Smooth muscle cell (in vitro differentiated cells): ENCODE measurements around the gene MINDY4. TPM values are rescaled to one million over a fixed set of nuclear protein-coding genes. Genes with fewer than 3 reads are reported as not detected.

ENCODE experiments used
- DNase-seq: peaks from one replicate; lab custom pipeline; 2025; ENCODE audit not compliant: unreplicated experiment; lab: John Stamatoyannopoulos, UW
- H2AFZ ChIP-seq: fragments of 200-600 bp; sonication (generic); 2 replicates; pipeline ENCODE4 v1.6.0; 2016; ENCODE audit warnings: antibody characterized with exemption, low read depth, mild to moderate bottlenecking
- H3F3A ChIP-seq: fragments of 200-600 bp; sonication (generic); 2 replicates; pipeline ENCODE4 v1.6.0; 2017; ENCODE audit warnings: antibody characterized with exemption, low read depth
- H3K27ac ChIP-seq: fragments of 200-600 bp; sonication (generic); 2 replicates; pipeline ENCODE4 v1.5.1; 2016; ENCODE audit warnings: low read depth, mild to moderate bottlenecking
- H3K27me3 ChIP-seq: fragments of 200-600 bp; sonication (generic); 2 replicates; pipeline ENCODE4 v1.6.1; 2016; ENCODE audit warnings: low read depth, mild to moderate bottlenecking
- H3K36me3 ChIP-seq: fragments of 200-600 bp; sonication (generic); 2 replicates; pipeline ENCODE4 v1.5.1; 2016; ENCODE audit warnings: low read depth
- H3K4me1 ChIP-seq: fragments of 200-600 bp; sonication (generic); 2 replicates; pipeline ENCODE4 v1.5.1; 2016; ENCODE audit warnings: low read depth
- H3K4me2 ChIP-seq: fragments of 200-600 bp; sonication (generic); 2 replicates; pipeline ENCODE4 v1.6.0; 2016; ENCODE audit warnings: mild to moderate bottlenecking
- H3K4me3 ChIP-seq: fragments of 200-600 bp; sonication (generic); 2 replicates; pipeline ENCODE4 v1.5.1; 2016; ENCODE audit warnings: mild to moderate bottlenecking
- H3K79me2 ChIP-seq: fragments of 200-600 bp; sonication (generic); 2 replicates; pipeline ENCODE4 v1.6.0; 2016; ENCODE audit warnings: low read depth, mild to moderate bottlenecking
- H3K9ac ChIP-seq: fragments of 200-600 bp; sonication (generic); 2 replicates; pipeline ENCODE4 v1.6.0; 2016; ENCODE audit warnings: low read depth
- H3K9me3 ChIP-seq: fragments of 200-600 bp; sonication (generic); replicated peaks from 2 replicates; pipeline ENCODE4 v1.5.1; 2016; ENCODE audit warnings: low read depth
- H4K20me1 ChIP-seq: fragments of 200-600 bp; sonication (generic); 2 replicates; pipeline ENCODE4 v1.6.0; 2016; ENCODE audit warnings: low read depth
- CTCF ChIP-seq: fragments of 200-600 bp; sonication (generic); IDR thresholded peaks from 2 replicates; pipeline ENCODE4 v1.5.1; 2017; ENCODE audit warnings: borderline replicate concordance, mild to moderate bottlenecking, antibody characterized with exemption; ENCODE audit not compliant: insufficient read depth, poor library complexity, severe bottlenecking
- WGBS: methylation state at CpG from one replicate; pipeline ENCODE4 v1.1.7; 2016; ENCODE audit warnings: low lambda C conversion rate; 5-methylcytosine and 5-hydroxymethylcytosine counted together
- polyA plus RNA-seq: library from polyadenylated mRNA; unstranded; fragments of >200 nt; fragmentation: Nextera tagmentation; extraction: Ambion mirVana; gene quantifications from 2 replicates; pipeline ENCODE4 v1.2.1, GENCODE V29; 2016
- total RNA-seq: library from RNA; depleted of rRNA; stranded (reverse); fragments of >200 nt; gene quantifications from 2 replicates; pipeline ENCODE4 v1.2.3, GENCODE V29; 2014

Gene MINDY4
- total and polyA plus RNA-seq, 2 experiments from 2014 or later: 4.9 to 5.3 TPM

GRCh38 chr7:30840141-30841024, 69.2 kb downstream of the MINDY4 start:
- Histone ChIP-seq H3F3A (no peaks in the 10 kb centered on the region), H3K27me3 (no peaks in the 10 kb centered on the region), H3K4me3 (no peak overlapping the region), H3K79me2 (no peaks in the 10 kb centered on the region), H3K36me3 (no peaks in the 10 kb centered on the region), H3K9ac (no peak overlapping the region), H3K4me1 (no peaks in the 10 kb centered on the region), H3K9me3 (no peaks in the 10 kb centered on the region), H3K4me2 (no peak overlapping the region), H3K27ac (no peak overlapping the region), H4K20me1 (no peaks in the 10 kb centered on the region), H2AFZ (no peak overlapping the region)
- TF ChIP-seq CTCF: no peak
- WGBS: 94% methylated on average over 6 of the region's 6 CpGs
- no peak for DNase-seq

- H3K27me3 ChIP-seq: no peaks in the 10 kb centered on the region
- no peaks in the 10 kb centered on the region for H4K20me1 ChIP-seq
- no peak overlapping the region for H3K4me2 ChIP-seq
- H3K4me3 ChIP-seq: no peak overlapping the region
- H3F3A ChIP-seq: no peaks in the 10 kb centered on the region
- no peaks in the 10 kb centered on the region for H3K9me3 ChIP-seq
- H3K79me2 ChIP-seq: no peaks in the 10 kb centered on the region
- H3K27ac ChIP-seq: no peak overlapping the region
- TF ChIP-seq CTCF: no peak
- no peaks in the 10 kb centered on the region for H3K36me3 ChIP-seq
- 84% methylated on average over 19 of the region's 19 CpGs for WGBS
- peaks cover 5% of the 10 kb centered on the region for H3K4me1 ChIP-seq
- no peak overlapping the region for H3K9ac ChIP-seq
- no peak overlapping the region for H2AFZ ChIP-seq
- no peak for DNase-seq
These were observed 70.0 kb downstream of the MINDY4 start for GRCh38 chr7:30841025-30841735.

GRCh38 chr7:30841801-30842541, 70.8 kb downstream of the MINDY4 start:
- no peak for TF ChIP-seq CTCF
- Histone ChIP-seq H3K27ac (no peak overlapping the region), H3F3A (no peaks in the 10 kb centered on the region), H3K4me3 (no peak overlapping the region), H3K36me3 (no peaks in the 10 kb centered on the region), H3K9me3 (no peaks in the 10 kb centered on the region), H3K4me2 (no peak overlapping the region), H3K27me3 (no peaks in the 10 kb centered on the region), H3K79me2 (no peaks in the 10 kb centered on the region), H2AFZ (no peak overlapping the region), H3K9ac (no peak overlapping the region), H3K4me1 (peaks cover 5% of the 10 kb centered on the region), H4K20me1 (no peaks in the 10 kb centered on the region)
- no peak for DNase-seq
- WGBS: 86% methylated on average over 7 of the region's 7 CpGs
